HG02852 (cell line): Measurements from ENCODE around the gene B3GALT4.
"Not testable (repeated sequence)": the region's sequence is repeated elsewhere in the genome, so short reads cannot be mapped to it uniquely, and the experiment has no call there.

Source experiments
- ATAC-seq: cut with Tn5 transposase; IDR thresholded peaks from one replicate; pipeline ENCODE4 v1.9.1; 2021; ENCODE audit warnings: mild to moderate bottlenecking, moderate library complexity; ENCODE audit not compliant: unreplicated experiment

B3GALT4 gene, protein sequence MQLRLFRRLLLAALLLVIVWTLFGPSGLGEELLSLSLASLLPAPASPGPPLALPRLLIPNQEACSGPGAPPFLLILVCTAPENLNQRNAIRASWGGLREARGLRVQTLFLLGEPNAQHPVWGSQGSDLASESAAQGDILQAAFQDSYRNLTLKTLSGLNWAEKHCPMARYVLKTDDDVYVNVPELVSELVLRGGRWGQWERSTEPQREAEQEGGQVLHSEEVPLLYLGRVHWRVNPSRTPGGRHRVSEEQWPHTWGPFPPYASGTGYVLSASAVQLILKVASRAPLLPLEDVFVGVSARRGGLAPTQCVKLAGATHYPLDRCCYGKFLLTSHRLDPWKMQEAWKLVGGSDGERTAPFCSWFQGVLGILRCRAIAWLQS

GRCh38 chr6:33276864-33277662 lies at the start of gene B3GALT4:
Gene B3GALT4 (plus strand): TSS chr6:33277123. CDS start chr6:33277420, 297 bp downstream.
- peak; percentile 60 for ATAC-seq

- no peak for ATAC-seq
Measured at GRCh38 chr6:33235221-33235634, 41.7 kb upstream of the B3GALT4 start.

DNA sequence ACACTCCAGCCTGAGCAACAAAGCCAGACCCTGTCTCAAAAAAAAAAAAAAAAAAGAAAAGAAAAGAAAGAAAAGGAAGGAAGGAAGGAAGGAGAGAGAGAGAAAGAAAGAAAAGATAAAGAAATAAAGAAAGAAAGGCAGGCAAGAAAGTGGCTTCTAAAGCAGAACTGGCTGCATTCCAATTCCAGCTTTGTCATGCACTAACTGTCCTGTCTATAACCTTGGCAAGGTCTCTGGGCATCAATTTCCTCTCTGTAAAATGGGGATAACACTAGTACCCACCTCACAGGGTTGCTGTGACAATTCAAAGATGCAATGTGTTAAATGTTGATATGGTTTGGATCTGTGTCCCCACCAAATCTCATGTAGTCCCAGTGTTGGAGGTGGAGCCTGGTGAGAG lies 40.6 kb upstream of the B3GALT4 start:
- no peak for ATAC-seq

DNA sequence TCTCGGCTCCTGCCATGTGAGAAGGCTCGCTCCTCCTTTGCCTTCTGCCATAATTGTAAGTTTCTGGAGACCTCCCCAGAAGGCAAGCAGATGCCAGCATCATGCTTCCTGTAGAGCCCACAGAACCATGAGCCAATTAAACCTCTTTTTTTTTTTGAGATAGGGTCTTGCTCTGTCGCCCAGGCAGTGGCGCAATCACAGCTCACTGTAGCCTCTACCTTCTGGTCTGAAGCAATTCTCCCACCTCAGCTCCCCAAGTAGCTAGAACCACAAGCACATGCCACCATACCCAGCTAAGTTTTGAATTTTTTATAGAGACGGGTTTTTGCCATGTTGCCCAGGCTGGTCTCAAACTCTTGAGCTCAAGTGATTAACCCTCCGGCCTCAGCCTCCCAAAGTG lies 40.1 kb upstream of the B3GALT4 start:
- ATAC-seq: no peak

- ATAC-seq: no peak
Measured at GRCh38 chr6:33237741-33238140, 39.2 kb upstream of the B3GALT4 start.

DNA sequence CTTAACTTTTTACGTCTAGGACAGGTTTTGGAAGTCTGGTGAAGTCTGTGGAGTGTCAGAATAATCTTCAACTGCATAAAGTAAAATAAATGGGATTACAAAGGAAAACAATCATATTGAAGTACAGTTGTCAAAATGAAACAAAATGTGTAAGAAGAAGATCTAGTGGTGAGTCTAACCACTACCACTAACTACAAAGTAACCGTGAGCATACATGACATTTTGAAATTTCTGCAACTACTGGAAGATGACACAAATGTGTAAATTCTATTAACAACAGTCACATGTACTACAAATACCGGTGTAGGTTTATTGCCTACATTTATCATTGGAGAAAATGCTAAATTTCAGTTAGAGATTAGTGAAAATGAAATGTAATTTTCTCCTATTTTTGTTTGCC lies 35.0 kb upstream of the B3GALT4 start:
- no peak for ATAC-seq

DNA sequence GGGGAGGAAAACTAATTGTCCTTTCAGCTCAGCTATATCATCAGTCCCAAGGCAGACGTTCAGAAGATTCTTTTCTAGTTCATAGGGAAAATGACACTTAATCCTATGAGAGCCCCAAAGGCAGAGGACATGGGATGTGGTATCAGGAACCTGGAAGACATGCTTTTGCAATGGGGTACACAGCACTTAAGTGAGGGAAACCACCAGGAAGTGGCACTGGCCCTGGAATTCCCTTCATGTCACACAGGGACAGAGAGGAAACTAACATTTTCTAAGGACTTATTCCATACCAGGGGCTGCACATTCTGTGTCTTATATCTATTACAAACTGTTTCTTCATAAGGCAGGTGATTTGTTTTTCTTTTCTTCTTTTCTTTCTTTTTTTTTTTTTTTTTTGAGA lies 33.4 kb upstream of the B3GALT4 start:
- no peak for ATAC-seq

- ATAC-seq: peak; percentile 35
Measured at GRCh38 chr6:33247977-33248642, 28.8 kb upstream of the B3GALT4 start.

DNA sequence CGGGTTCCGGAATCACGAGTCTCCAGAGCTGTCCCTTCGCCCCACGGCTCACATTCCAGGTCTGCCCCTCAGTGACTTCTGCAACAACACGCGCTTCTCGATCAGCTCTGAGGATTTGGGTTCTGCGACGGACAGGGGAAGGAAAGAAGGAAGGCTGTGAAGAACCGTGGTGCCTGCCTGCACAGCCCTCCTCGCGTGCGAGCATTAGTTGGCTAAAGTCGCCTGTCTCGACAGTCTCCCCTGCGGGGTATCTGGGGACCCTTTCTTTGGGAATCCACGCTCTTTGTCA lies 28.3 kb upstream of the B3GALT4 start:
- ATAC-seq: no peak

DNA sequence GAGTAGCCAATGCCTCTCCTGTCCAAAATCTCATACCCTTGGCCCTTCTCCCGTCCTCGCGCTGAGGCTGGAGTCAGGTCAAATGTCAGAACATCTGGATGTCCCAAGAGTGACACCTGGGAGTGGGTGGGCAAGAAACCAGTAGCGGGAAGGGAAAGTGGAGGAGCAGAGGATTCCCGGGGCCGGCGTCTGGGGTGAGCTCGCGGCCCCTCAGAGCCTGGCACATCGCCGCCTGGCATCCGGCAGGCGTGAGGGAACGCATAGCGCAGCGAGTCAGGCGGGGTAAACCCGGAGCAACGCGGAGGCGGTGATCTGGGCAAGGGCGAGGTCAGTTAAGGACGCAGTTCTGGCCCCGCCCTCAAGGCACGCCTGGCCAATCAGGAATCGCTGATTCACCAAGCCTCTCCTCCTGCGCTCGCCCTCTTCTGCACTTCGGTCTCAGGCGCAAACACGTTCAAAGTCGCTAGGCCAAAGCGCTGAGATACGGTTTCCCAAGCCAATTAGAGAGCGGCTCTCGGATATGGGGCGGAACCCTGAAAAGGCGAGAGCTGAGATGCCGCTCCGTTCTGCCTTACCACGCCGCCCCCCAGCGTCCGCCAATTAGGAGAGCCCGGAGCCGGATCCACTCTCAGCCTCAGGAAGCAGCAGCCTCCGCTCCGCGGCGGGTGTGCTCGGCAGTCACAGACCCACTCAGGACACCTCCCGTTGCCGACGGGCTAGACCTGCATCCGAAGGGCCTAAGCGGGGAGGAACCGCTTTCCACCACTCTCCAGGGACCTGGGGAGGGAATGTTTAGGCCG lies 27.8 kb upstream of the B3GALT4 start:
- ATAC-seq: peak; percentile 85

DNA sequence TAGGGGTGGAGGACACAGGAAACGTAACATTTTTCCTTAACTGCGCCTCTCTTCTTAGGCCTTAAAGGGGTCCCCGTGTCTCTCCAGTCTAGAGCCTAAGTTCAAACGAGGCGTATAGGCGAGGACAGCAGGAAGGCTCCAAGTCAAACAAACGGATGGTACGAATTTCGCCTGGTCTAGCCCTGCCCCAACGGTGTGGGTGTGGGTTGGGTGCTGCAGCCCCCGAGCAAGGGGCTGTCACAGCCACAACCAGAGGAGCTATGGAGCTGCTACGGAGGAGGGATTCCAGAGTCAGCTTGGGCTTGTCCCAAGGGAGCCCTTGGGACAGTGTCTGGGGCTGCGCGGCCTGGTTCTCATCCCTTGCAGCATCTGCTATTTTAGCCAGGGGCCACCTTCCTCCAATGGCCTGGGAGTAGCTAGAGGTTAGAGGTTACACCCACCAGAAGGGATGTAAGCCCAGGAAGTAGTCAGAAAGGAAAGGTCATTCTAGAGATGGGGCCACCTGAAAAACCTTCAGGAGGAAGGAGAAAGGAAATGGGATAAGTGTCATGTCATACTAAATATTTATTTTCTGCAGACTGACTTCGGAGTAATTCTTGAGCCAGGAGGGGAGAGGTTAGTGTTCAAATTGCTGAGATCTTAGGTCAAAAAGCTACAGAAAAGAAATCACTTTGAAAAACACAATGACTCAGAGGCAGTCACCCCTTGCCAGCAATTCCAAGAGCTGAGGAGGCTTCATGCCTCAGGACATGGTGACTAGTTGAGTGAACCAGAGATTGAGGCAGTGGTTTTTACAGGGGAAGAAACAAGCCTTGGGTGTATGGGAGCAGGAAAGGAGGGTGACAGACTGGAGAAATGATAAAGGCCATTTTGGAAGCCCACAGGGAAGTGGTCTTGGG lies 26.9 kb upstream of the B3GALT4 start:
- ATAC-seq: no peak

GRCh38 chr6:33250731-33251130 lies 26.2 kb upstream of the B3GALT4 start:
- no peak for ATAC-seq

DNA sequence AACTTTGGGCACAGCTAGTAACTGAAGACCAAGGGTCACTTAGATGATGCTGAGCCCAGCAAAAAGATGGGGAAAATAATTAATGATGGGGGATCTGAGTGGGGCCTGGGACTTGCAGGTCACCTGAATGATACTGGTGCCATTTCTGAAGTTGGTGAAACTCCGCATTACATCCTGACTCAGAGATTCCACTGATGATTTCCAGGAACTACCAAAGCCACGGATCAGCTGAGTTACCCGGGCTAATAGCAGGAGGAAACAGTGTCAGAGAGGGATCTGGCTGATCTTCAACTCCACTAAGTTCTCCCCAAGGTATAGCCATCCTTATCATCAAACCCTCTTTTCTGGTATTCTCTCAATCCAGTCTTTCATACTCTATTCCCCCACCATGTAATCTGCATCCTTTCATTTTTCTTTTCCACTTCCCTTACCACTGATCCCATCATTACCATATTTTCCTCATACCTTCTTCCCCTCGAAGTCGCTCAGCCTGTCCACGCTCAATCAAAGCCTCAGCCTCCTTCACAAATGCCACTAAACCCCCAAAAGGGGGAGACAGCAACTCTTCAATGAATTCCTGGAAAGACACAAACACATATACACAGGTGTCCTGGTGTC lies 25.4 kb upstream of the B3GALT4 start:
- no peak for ATAC-seq

DNA sequence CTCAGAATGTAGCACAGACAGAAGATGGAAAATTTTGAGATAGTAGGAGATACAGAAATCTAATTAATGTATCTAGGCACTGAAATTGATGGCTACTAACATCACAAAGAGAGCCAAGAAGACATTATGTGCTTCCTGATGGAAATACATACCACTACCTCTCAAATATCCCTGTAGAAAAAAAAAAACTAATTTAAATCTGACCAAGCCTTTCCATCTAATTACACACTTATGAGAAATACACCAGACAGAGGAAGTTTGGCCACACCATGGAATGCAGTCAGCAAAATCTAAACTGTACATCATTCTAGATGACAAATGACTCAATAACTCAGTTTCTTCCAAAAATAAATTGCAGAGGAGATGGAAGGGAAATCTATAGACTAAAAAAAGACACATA lies 24.2 kb upstream of the B3GALT4 start:
- ATAC-seq: no peak

DNA sequence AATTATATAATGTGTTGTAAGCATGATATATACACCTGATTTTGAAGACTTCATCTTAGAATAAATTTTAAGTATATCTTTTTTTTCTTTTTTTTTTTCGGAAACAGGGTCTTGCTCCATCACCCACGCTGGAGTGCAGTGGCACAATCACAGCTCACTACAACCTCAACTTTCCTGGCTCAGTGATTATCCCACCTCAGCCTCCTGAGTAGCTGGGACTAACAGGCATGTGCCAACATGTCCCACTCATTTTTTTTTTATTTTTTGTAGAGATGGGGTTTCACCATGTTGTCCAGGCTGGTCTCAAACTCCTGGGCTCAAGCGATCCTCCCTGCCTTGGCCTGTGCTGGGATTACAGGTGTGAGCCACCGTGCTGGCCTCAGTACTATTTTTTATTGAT lies 22.3 kb upstream of the B3GALT4 start:
- ATAC-seq: no peak

DNA sequence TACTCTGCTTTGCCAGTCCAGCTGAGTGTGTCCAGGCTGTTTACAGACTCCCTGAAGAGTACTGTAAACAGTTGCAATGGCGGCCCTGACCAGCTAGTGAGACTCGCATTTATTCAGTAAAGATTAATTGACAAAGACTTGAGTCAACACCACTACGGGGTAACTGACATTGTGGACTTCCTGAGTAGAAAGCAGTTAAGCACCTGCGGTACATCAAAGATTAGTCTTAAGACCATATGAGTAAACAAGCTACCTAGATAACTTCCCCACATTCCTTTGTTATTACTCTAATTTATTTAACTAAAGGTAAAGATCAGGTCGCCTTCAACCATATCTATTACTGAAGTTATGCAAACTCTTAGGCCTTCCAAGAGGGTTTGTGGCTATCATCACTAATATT lies 17.9 kb upstream of the B3GALT4 start:
- ATAC-seq: no peak

DNA sequence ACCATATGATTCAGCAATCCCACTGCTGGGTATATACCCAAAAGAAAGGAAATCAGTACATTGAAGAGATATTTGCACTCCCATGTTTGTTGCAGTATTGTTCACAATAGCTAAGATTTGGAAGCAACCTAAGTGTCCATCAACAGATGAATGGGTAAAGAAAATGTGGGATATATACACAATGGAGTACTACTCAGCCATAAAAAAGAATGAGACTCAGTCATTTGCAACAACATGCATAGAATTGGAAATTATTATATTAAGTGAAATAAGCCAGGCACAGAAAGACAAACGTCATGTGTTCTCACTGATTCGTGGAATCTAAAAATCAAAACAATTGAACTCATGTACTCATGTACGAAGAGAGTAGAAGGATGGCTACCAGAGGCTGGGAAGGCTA lies 14.4 kb upstream of the B3GALT4 start:
- ATAC-seq: not testable (repeated sequence)

GRCh38 chr6:33264015-33264414 lies 12.9 kb upstream of the B3GALT4 start:
- no peak for ATAC-seq

DNA sequence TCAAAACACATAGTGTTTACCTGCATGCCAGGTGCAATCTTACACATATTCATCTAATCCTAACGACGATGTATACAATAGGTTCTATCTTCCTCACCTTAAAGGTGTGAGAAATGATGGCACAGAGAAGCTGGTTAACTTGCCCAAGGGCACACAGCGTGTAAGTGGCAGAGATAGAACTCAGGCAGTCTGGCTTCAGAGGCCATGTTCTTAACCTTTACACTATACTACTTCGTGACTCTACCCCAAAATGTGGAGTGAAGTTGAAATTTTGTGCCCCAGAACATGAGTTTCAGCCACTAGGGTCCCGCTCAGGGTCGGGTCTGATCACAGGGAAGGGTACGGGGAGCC lies 5.8 kb upstream of the B3GALT4 start:
- no peak for ATAC-seq
